GM12892 (cell line): ENCODE data around the gene SIRPB1. TPM values are rescaled to one million over a fixed set of nuclear protein-coding genes. Genes with fewer than 3 reads are reported as not detected.
A peak's percentile ranks its signal among the peaks of the same experiment; 100 is the strongest.

Source experiments
- DNase-seq: peaks from one replicate; pipeline ENCODE4 v3.0.0; 2011; ENCODE audit not compliant: insufficient read length
- FAIRE-seq: peaks from 2 replicates; lab custom pipeline; 2011; peaks lifted over from hg19 to GRCh38; lab: Jason Lieb, UNC
- POLR2A ChIP-seq: IDR thresholded peaks from 2 replicates; pipeline ENCODE4 v1.6.1; 2011; ENCODE audit warnings: low read depth, low read length, control low read depth
- POLR2AphosphoS5 ChIP-seq: IDR thresholded peaks from 2 replicates; pipeline ENCODE4 v1.6.1; 2011; ENCODE audit warnings: low read depth, low read length, control low read depth
- TAF1 ChIP-seq: IDR thresholded peaks from 2 replicates; pipeline ENCODE4 v1.6.1; 2011; ENCODE audit warnings: low read depth, mild to moderate bottlenecking, control low read depth, low read length, borderline replicate concordance
- polyA plus RNA-seq: library from polyadenylated mRNA; unstranded; fragments of >200 nt; gene quantifications from one replicate; pipeline ENCODE4 v1.2.1, GENCODE V29; 2012; ENCODE audit warnings: missing spikeins, inconsistent platforms; ENCODE audit not compliant: missing spikeins

Gene SIRPB1
- polyA plus RNA-seq: 0.11 TPM

- no peak for TF ChIP-seq POLR2A
- TF ChIP-seq POLR2AphosphoS5: no peak
- TF ChIP-seq TAF1: no peak
- DNase-seq: no peak
- FAIRE-seq: no peak
Observed at GRCh38 chr20:1619861-1620444, at the start of gene SIRPB1. TSS of gene SIRPB1 (minus strand) at chr20:1620009. CDS start at chr20:1619944, 65 bp downstream.

DNA sequence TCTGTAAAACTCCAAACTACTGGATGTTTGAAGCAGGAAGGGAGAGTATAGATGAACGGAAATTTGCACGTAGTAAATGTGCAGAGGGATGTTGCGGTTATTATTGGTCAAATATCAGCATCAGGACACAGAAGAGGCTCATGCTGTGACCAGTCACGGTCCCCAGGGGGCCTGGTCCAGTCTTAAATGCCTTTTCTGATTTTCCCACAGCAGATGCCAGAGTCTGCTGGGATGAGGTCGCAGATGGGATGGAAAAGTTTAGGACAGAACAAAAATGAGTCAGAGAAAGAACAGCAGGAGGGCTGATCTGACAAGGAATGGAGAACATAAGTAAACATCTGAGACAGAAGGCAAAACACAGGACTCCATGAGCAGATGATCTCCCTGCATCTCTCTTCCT, 49.5 kb upstream of the SIRPB1 start:
- FAIRE-seq (no peak), DNase-seq (no peak)
- TF ChIP-seq POLR2AphosphoS5 (no peak), TAF1 (no peak), POLR2A (no peak)

DNA sequence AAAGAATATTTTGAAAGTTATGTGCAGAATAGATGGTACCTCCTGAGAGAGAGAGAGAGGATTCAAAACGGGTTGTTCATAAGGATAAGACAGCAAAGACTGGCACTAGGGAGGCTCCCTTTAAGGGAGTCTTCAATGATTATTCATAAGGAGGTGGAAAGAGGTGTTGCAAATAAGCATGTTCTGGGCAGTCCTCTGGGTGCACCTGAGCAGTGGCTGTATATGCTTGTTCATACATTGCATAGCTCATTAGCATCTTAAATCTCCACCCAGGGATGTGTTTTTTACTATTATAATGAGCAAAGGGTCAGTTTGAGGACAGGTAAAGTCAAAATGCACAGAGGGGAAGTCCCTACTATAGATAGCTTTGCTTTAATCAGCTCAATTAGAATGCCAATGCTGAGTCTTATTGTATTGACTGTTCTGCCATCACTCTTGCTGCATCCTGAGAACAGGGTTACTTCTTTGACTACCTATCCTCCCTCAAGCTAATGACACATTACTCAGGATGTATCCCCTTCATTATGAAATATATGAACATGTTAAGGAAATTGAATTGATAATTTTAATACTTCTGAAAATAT, 47.8 kb upstream of the SIRPB1 start:
- TF ChIP-seq TAF1 (no peak), POLR2A (no peak), POLR2AphosphoS5 (no peak)
- DNase-seq (no peak), FAIRE-seq (no peak)

- DNase-seq: no peak
- TF ChIP-seq POLR2AphosphoS5 (no peak), TAF1 (no peak), POLR2A (no peak)
- FAIRE-seq: no peak
Observed at GRCh38 chr20:1666802-1667201, 47.0 kb upstream of the SIRPB1 start.

DNA sequence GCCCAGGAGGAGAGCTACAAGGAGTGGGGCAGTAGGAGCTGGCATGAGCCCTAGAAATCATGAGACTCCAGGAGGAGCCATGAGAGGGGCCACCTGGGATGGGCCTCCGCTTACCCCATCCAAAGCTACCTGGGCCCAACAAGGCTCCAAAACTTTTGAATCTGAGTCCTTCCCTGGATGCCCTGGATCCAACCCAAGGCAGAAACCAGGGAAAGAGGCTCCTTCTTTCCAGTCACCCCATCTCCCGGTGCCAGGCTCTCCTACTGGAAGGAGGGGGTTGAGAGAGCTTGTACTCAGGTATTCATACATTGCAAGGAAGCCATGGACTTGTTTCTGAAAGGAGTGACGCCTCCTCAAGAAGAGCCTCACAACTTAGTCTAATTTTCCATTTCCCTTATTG, 45.5 kb upstream of the SIRPB1 start:
- DNase-seq (no peak), FAIRE-seq (no peak)
- no peak for TF ChIP-seq POLR2A
- TF ChIP-seq POLR2AphosphoS5: no peak
- TF ChIP-seq TAF1: no peak

- no peak for FAIRE-seq
- TF ChIP-seq POLR2AphosphoS5 (no peak), POLR2A (no peak), TAF1 (no peak)
- DNase-seq: peak; percentile 14
Observed at GRCh38 chr20:1664911-1665310, 45.1 kb upstream of the SIRPB1 start.

- no peak for FAIRE-seq
- no peak for DNase-seq
- TF ChIP-seq POLR2AphosphoS5: no peak
- TF ChIP-seq TAF1: no peak
- no peak for TF ChIP-seq POLR2A
Observed at GRCh38 chr20:1663917-1664316, 44.1 kb upstream of the SIRPB1 start.

- no peak for FAIRE-seq
Observed at GRCh38 chr20:1661542-1662299, 41.9 kb upstream of the SIRPB1 start.

GRCh38 chr20:1660246-1660645, 40.4 kb upstream of the SIRPB1 start:
- no peak for FAIRE-seq
- TF ChIP-seq TAF1 (no peak), POLR2AphosphoS5 (no peak), POLR2A (no peak)
- no peak for DNase-seq

More at GRCh38 chr20:1661542-1662299, 41.9 kb upstream of the SIRPB1 start:
- no peak for DNase-seq
- no peak for TF ChIP-seq POLR2A
- no peak for TF ChIP-seq TAF1
- TF ChIP-seq POLR2AphosphoS5: no peak

DNA sequence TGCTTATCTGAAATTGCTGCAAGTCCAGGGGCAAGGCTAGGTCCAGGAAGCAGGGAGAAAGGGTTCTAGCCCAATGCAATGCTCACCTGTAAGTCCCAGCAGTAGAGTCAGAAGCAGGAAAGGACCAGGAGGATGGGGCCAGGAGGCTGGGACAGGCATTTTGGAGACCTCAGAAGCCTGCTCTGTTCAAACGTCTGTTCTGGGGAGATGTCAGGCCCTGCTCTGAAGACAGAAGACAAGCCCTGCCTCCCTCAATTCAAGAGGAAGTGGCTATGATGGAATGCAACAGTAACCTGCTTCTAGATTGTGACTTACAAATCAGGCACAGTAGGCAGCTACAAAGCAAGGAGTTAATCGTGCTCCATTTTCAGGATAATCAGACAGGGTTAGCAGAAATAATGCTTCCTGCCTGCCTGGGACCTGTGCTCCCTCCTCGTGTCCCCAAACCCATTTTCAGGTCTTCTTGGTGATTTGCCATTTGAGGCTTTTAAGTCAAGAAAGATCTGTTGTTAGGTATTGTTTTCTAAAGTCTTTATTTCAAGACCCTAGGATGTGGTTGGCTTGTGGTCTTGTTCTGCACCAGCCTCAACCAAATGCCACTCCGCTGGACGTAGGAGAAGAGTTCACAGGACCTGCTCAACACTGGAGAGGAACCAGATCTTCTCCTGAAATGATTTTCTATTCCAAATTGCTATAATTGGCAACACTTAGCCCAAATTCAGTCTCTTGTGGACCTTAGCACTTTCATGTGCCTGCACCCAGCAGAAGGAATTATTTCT, 37.9 kb upstream of the SIRPB1 start, which contains the start of gene SIRPG:
Gene SIRPG (minus strand): TSS at position 224 of the 779 bp plus-strand sequence. CDS start 65 bp downstream, at position 159.
- DNase-seq (no peak), FAIRE-seq (no peak)
- TF ChIP-seq POLR2AphosphoS5 (no peak), POLR2A (no peak), TAF1 (no peak)

DNA sequence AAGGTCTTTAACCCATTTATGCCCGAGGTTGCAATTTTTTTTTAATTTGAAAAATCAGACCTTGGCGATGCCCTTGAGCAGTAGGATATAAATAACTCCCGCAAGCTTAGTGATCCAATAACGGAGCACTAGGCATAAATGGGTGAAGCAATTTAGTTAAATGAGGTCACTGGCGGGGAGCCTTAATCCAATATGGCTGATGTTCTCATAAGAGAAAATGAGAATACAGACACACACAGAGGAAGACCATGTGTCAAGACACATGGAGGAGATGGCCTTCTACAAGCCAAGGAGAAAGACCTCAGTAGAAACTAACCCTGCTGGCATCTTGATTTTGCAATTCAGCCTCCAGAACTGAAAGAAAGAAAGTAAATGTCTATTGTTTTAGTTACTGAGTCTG, 37.0 kb upstream of the SIRPB1 start:
- FAIRE-seq: no peak
- TF ChIP-seq TAF1: no peak
- no peak for TF ChIP-seq POLR2A
- no peak for TF ChIP-seq POLR2AphosphoS5
- no peak for DNase-seq
